ENCODE measurements around the gene CARMIL1.

Gene CARMIL1

DNA sequence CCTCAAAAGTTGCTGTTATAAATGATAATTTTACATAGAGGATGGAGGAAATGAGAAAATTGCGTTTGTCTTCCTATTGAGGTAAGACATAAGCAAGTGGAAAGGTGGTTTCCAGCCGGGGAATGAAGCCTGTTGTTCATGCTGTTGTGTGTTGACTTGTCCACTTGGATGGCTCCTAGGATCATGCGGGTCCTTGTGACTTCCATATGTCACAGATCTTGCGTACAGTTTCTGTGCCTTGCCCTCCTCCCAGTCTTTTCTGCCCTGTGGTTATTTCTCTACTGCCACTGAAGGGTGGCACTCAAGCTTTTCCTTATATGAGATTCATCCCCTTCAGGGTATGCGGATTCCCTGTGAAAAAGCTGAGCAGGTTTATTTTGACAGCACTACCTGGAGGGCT is 116.6 kb downstream of the CARMIL1 start:
- Histone ChIP-seq H3K36me3 (ENCODE audit: control insufficient read depth, insufficient read depth, low read length) (no peaks in the 10 kb centered on the region), H3K27ac (ENCODE audit: low read depth, low read length) (no peak overlapping the region), H3K4me1 (ENCODE audit: control insufficient read depth, insufficient read depth, low read length) (no peaks in the 10 kb centered on the region), H3K4me3 (ENCODE audit: low read length) (no peak overlapping the region), H3K9ac (ENCODE audit: low read length) (no peak overlapping the region), H3K27me3 (ENCODE audit: control insufficient read depth, insufficient read depth, low read length) (no peaks in the 10 kb centered on the region)

DNA sequence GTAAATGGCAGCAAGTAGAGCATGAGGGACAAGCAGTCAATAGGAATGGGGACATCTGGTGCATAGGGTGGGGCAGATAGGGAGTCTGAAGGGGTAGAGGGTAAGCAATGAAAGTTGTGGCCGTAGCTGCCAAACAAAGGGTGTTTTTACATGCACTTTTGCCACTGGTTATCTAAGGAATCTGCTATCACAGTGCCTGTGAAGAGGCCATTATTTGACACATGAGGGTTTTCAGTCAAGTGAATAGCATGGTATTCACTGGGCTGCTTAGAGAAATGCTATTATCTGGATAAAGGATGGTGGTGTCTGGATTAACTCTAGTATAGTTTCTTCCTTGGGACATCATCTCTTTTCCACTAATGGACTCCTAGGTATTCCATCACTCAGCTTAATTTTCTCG is 118.2 kb downstream of the CARMIL1 start:
- Histone ChIP-seq H3K9ac (ENCODE audit: low read length) (no peak overlapping the region), H3K4me1 (ENCODE audit: control insufficient read depth, insufficient read depth, low read length) (no peaks in the 10 kb centered on the region), H3K36me3 (ENCODE audit: control insufficient read depth, insufficient read depth, low read length) (no peaks in the 10 kb centered on the region), H3K4me3 (ENCODE audit: low read length) (no peak overlapping the region), H3K27ac (ENCODE audit: low read depth, low read length) (no peak overlapping the region), H3K27me3 (ENCODE audit: control insufficient read depth, insufficient read depth, low read length) (no peaks in the 10 kb centered on the region)

DNA sequence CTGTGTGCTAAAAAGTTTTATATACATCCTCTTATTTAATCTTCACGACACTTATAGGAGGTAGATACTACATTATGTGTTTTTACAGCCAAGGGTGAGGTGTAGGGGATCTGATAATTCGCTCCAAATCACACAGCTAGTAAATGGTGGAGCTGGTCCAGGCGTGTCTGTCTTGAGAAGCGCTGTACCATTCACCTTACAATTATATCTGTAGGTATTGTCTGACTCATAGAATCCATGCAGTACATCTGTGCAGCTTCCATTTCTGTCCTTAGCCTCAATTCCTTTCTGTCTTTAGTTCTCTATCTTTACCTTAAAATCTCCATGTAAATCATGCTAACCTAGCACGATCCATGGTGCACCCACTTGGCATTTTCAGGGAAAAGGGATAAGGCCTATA is 120.7 kb downstream of the CARMIL1 start:
- no peak overlapping the region for H3K27ac ChIP-seq (ENCODE audit: low read depth, low read length)
- no peaks in the 10 kb centered on the region for H3K27me3 ChIP-seq (ENCODE audit: control insufficient read depth, insufficient read depth, low read length)
- no peaks in the 10 kb centered on the region for H3K4me1 ChIP-seq (ENCODE audit: control insufficient read depth, insufficient read depth, low read length)
- no peak overlapping the region for H3K4me3 ChIP-seq (ENCODE audit: low read length)
- no peak overlapping the region for H3K9ac ChIP-seq (ENCODE audit: low read length)
- no peaks in the 10 kb centered on the region for H3K36me3 ChIP-seq (ENCODE audit: control insufficient read depth, insufficient read depth, low read length)

DNA sequence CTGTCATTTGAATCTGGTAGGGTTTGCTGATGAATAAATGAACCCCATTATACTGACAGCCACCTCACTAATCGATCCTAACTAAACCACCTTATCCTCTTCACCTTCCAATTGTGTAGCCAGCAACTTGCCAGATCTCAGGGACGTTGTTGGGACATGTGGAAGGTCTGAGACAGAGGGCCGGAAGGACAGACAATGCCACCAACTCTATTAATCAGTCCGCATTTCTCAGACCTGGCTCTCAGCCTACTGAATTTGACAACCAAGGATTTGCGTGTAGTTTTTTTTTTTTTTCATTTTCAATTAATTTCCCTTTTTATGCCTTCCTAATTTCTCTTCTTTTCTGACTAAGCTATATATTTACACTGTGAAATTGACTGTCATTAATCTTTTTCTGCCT is 122.5 kb downstream of the CARMIL1 start:
- H3K27ac ChIP-seq (ENCODE audit: low read depth, low read length), result no peak overlapping the region
- no peaks in the 10 kb centered on the region for H3K36me3 ChIP-seq (ENCODE audit: control insufficient read depth, insufficient read depth, low read length)
- no peaks in the 10 kb centered on the region for H3K4me1 ChIP-seq (ENCODE audit: control insufficient read depth, insufficient read depth, low read length)
- no peak overlapping the region for H3K9ac ChIP-seq (ENCODE audit: low read length)
- no peak overlapping the region for H3K4me3 ChIP-seq (ENCODE audit: low read length)
- H3K27me3 ChIP-seq (ENCODE audit: control insufficient read depth, insufficient read depth, low read length), result no peaks in the 10 kb centered on the region

DNA sequence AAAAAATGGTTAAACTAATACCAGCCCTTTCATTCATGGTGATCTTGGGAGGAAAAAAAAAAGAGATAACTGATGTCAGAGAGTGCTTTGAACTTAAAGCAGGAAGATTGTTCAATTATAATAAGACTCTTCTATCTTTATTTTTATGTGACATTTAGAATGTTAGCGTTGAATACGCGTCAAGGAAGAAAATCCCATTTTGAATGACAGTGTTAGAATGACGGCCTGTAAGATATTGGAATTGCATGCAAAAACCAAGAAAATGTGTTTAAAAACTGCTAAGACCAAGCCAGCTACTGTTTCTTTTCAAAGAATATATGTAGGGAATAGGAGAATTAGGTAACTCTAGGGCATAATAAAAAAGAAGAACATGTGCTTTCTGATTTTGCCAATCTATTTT is 123.0 kb downstream of the CARMIL1 start:
- H3K27me3 ChIP-seq (ENCODE audit: control insufficient read depth, insufficient read depth, low read length), result no peaks in the 10 kb centered on the region
- no peak overlapping the region for H3K4me3 ChIP-seq (ENCODE audit: low read length)
- no peak overlapping the region for H3K27ac ChIP-seq (ENCODE audit: low read depth, low read length)
- no peaks in the 10 kb centered on the region for H3K36me3 ChIP-seq (ENCODE audit: control insufficient read depth, insufficient read depth, low read length)
- no peak overlapping the region for H3K9ac ChIP-seq (ENCODE audit: low read length)
- H3K4me1 ChIP-seq (ENCODE audit: control insufficient read depth, insufficient read depth, low read length), result no peaks in the 10 kb centered on the region

DNA sequence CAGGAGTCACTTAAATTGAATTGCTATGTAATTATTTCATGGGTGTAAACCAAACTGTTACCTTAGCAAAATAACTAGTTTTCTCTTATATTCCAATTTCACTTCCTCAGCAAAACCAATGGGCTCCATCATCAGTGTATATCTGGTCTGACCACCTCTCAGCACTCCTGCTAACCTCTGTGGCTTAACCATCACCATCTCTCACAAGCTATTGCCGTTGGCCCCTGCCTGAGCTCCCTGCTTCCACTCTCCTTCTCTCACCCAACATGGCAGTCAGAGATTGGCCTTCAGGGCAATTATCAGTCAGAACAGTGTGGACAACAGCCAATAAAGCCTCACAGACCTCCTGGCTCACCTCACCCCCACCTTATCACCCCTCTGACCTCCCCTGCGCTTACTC is 124.0 kb downstream of the CARMIL1 start:
- no peaks in the 10 kb centered on the region for H3K27me3 ChIP-seq (ENCODE audit: control insufficient read depth, insufficient read depth, low read length)
- no peak overlapping the region for H3K4me3 ChIP-seq (ENCODE audit: low read length)
- H3K36me3 ChIP-seq (ENCODE audit: control insufficient read depth, insufficient read depth, low read length), result no peaks in the 10 kb centered on the region
- H3K27ac ChIP-seq (ENCODE audit: low read depth, low read length), result no peak overlapping the region
- H3K9ac ChIP-seq (ENCODE audit: low read length), result no peak overlapping the region
- no peaks in the 10 kb centered on the region for H3K4me1 ChIP-seq (ENCODE audit: control insufficient read depth, insufficient read depth, low read length)

DNA sequence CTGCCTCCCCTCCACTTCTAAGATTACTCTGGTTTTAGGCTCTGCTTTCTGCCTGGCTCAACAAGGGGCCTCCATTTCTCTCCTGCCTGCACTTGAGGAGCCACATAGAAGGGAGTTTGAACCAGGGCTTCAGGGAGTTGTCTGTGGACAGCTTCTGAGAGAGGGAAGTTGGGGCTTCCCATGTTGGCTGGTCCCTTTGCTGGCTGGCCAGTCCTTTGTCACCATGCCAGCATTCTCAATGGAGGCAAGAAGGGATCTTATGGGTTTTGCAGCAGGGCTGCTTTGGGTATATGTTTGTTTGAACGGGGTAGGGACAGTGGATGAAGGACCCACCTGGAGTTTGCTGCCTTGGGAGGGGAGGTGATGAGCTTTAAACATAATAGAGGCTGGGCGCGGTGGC is 124.9 kb downstream of the CARMIL1 start:
- H3K36me3 ChIP-seq (ENCODE audit: control insufficient read depth, insufficient read depth, low read length), result no peaks in the 10 kb centered on the region
- H3K4me3 ChIP-seq (ENCODE audit: low read length), result no peak overlapping the region
- no peaks in the 10 kb centered on the region for H3K27me3 ChIP-seq (ENCODE audit: control insufficient read depth, insufficient read depth, low read length)
- H3K9ac ChIP-seq (ENCODE audit: low read length), result no peak overlapping the region
- H3K27ac ChIP-seq (ENCODE audit: low read depth, low read length), result no peak overlapping the region
- H3K4me1 ChIP-seq (ENCODE audit: control insufficient read depth, insufficient read depth, low read length), result no peaks in the 10 kb centered on the region

DNA sequence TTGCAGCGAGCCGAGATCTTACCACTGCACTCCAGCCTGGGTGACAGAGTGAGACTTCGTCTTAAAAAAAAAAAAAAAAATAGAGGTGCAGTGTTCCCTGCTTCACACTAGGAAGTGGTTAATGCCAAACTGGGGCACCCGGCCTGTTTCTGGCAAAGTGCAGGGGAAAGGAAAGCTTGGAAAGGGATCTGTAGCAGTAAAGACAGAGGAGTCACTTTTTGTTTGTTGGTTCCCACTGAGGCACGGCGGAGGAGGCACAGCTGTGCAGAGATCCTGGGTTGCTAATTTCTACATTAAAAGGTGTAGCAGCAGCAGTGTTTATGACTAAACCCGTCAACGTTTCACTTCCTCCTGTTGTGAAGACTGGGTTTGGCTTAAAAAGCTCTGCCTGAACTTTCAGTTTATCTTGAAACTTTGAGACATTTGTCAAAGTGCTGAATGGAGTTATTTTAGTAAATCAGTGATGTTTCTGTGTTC is 125.6 kb downstream of the CARMIL1 start:
- H3K36me3 ChIP-seq (ENCODE audit: control insufficient read depth, insufficient read depth, low read length), result no peaks in the 10 kb centered on the region
- no peak overlapping the region for H3K9ac ChIP-seq (ENCODE audit: low read length)
- H3K27ac ChIP-seq (ENCODE audit: low read depth, low read length), result no peak overlapping the region
- H3K27me3 ChIP-seq (ENCODE audit: control insufficient read depth, insufficient read depth, low read length), result no peaks in the 10 kb centered on the region
- H3K4me3 ChIP-seq (ENCODE audit: low read length), result peak overlapping the region; percentile 45
- H3K4me1 ChIP-seq (ENCODE audit: control insufficient read depth, insufficient read depth, low read length), result no peaks in the 10 kb centered on the region

DNA sequence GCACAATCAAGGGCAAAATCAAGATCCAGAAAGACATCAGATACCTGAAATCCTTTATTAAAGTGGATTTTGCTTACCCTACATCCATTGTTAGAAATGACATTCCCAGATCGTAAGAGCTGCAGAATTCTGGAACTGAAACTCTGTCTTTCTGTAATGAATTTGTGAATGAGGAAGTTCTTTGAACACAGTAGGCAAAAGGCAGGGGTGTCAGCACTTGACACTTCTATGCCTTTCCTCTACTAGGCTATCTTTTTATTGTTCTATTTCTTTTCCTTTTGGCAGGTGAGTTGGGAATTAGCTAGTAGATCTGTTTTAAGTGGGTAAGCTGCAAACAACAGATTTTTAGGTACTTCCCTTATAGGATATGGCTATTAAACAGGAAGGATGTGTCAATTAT is 126.3 kb downstream of the CARMIL1 start:
- Histone ChIP-seq H3K27me3 (ENCODE audit: control insufficient read depth, insufficient read depth, low read length) (no peaks in the 10 kb centered on the region), H3K9ac (ENCODE audit: low read length) (no peak overlapping the region), H3K4me1 (ENCODE audit: control insufficient read depth, insufficient read depth, low read length) (no peaks in the 10 kb centered on the region), H3K36me3 (ENCODE audit: control insufficient read depth, insufficient read depth, low read length) (no peaks in the 10 kb centered on the region), H3K27ac (ENCODE audit: low read depth, low read length) (no peak overlapping the region), H3K4me3 (ENCODE audit: low read length) (no peak overlapping the region)

DNA sequence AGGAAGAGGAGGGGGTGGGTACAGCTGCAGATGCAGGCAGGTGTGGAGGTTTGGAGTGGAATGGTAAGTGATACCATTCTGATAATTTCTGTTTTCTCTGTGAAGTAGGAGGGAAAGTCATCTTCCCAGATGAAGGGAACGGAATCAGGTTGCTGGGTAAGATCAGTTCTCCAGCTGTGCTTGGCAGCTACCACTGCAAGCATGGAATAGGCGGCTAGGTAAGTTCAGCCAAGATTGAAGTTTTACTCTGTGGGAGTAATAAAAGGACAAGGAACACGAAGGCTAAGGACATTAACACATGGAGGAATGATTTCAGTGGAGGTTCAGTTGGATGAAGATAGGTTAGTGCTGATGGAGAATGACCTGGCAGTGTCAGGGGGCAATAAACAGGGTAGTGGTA is 128.3 kb downstream of the CARMIL1 start:
- no peaks in the 10 kb centered on the region for H3K4me1 ChIP-seq (ENCODE audit: control insufficient read depth, insufficient read depth, low read length)
- H3K27me3 ChIP-seq (ENCODE audit: control insufficient read depth, insufficient read depth, low read length), result no peaks in the 10 kb centered on the region
- no peak overlapping the region for H3K9ac ChIP-seq (ENCODE audit: low read length)
- H3K36me3 ChIP-seq (ENCODE audit: control insufficient read depth, insufficient read depth, low read length), result no peaks in the 10 kb centered on the region
- no peak overlapping the region for H3K27ac ChIP-seq (ENCODE audit: low read depth, low read length)
- no peak overlapping the region for H3K4me3 ChIP-seq (ENCODE audit: low read length)

DNA sequence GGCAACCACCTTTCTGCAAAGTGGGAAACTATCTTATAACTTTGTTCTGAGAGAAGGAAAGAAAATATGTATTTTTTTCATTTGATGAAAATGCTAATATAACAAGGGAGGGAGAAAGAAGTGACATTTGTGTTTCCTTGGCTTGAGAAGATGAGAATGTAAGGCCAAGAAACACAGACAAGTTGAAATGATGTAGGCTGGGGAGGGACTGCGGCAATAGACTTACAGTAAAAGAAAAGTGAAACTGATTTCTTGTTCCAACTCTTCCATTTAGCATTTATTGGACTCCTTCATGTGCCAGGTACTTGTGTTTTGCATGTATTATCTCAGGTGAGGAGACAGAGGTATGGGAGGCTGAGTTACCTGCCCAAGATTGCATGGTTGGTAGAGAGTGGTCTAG is 130.9 kb downstream of the CARMIL1 start:
- Histone ChIP-seq H3K27ac (ENCODE audit: low read depth, low read length) (no peak overlapping the region), H3K4me1 (ENCODE audit: control insufficient read depth, insufficient read depth, low read length) (no peaks in the 10 kb centered on the region), H3K36me3 (ENCODE audit: control insufficient read depth, insufficient read depth, low read length) (no peaks in the 10 kb centered on the region), H3K9ac (ENCODE audit: low read length) (no peak overlapping the region), H3K27me3 (ENCODE audit: control insufficient read depth, insufficient read depth, low read length) (no peaks in the 10 kb centered on the region), H3K4me3 (ENCODE audit: low read length) (no peak overlapping the region)

DNA sequence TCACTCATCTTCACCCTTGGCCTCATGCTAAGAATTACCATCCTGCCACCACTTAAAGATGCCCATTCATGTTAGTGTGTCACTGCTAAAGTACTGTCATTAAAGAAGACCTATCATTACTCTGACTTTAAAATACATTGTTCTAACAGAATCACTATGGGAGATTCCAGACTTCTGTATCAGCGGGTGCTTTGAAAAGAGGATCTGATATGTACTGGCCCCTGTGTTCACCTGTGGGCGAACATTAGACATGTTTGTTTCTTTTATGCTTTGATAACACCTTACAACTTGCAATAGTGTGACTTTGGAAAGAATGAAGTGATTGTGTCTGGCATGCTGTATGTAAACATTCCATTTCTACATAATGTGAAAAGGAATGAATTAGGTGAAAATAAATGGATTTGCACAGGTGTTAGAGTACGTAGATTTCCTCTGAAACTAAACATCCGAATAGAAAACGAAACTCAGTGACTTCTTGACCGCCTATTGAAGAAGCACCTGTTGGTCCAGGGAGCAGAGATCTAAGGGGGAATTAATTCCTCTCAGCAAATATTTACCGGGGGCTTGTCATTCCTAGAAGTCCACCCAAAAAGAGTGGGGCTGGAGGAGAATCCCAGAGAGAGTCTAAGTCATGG is 132.3 kb downstream of the CARMIL1 start:
- Histone ChIP-seq H3K36me3 (ENCODE audit: control insufficient read depth, insufficient read depth, low read length) (no peaks in the 10 kb centered on the region), H3K9ac (ENCODE audit: low read length) (no peak overlapping the region), H3K27me3 (ENCODE audit: control insufficient read depth, insufficient read depth, low read length) (no peaks in the 10 kb centered on the region), H3K4me1 (ENCODE audit: control insufficient read depth, insufficient read depth, low read length) (no peaks in the 10 kb centered on the region), H3K27ac (ENCODE audit: low read depth, low read length) (no peak overlapping the region), H3K4me3 (ENCODE audit: low read length) (no peak overlapping the region)

DNA sequence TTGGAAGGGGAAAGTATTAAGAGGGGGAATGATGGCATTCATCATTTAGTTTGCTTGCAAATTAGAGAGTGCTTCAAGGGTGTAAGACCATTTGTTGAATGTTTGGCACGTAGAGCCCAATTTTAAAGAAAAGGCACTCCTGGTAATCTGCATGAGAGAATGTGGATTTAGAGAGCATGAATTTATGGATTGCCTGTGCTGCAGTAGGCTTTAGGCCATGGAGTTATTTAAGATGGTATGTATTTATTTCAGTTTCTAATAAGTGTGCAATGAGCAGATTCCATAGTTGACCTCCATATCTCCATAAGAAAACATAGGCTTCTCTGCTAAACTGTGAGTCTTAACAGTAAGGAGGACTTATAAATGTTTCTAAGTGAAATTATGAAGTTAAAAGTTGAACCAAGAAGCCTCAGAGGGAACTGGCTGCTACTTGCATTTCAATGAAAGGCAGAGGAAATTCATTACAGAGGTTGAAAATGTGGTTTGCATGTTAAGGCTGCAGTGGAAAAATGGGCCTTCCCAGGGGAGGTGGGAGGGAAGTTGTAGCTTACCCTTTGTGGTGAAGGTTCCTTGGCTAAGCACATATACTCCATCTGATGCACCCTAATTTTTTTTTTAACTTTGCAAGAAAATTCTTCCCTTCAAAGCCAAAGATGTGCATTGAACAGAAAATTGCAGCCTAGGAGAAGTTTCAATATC is 134.2 kb downstream of the CARMIL1 start:
- H3K36me3 ChIP-seq (ENCODE audit: control insufficient read depth, insufficient read depth, low read length), result no peaks in the 10 kb centered on the region
- H3K27me3 ChIP-seq (ENCODE audit: control insufficient read depth, insufficient read depth, low read length), result no peaks in the 10 kb centered on the region
- H3K27ac ChIP-seq (ENCODE audit: low read depth, low read length), result no peak overlapping the region
- no peaks in the 10 kb centered on the region for H3K4me1 ChIP-seq (ENCODE audit: control insufficient read depth, insufficient read depth, low read length)
- no peak overlapping the region for H3K4me3 ChIP-seq (ENCODE audit: low read length)
- H3K9ac ChIP-seq (ENCODE audit: low read length), result no peak overlapping the region
